A549 (cell line): Measurements from ENCODE around the gene SLC6A18. TPM values are rescaled to one million over a fixed set of nuclear protein-coding genes. Genes with fewer than 3 reads are reported as not detected.

ENCODE experiments used
- ATAC-seq, 2 experiments: fragments of 200-7000 bp in 1 of 2; fragments of >200 bp in 1 of 2; cut with Nextera tagmentation in 1 of 2; cut with Tn5 transposase in 1 of 2; 3 replicates each; pipeline versions ENCODE4 v1.8.0 to v1.9.1; 2018 to 2020; ENCODE audit warnings: mild to moderate bottlenecking in 1 of 2, moderate library complexity in 1 of 2
- CTCF ChIA-PET: fragments of 300-600 bp; sonication (Branson Sonifier 250); formaldehyde crosslinking; extraction: SDS; loops from one replicate; lab custom pipeline; 2021; ENCODE audit warnings: antibody characterized with exemption, inconsistent platforms; lab: Yijun Ruan, JAX
- POLR2A ChIA-PET: fragments of 350-600 bp; formaldehyde crosslinking; extraction: SDS; loops from one replicate; lab custom pipeline; 2021; ENCODE audit warnings: antibody characterized with exemption, inconsistent platforms; lab: Yijun Ruan, JAX
- DNase-seq, 2 experiments: peaks; one replicate each; pipeline versions ENCODE4 v3.0.0 to v3.0.0-alpha.2; 2011 to 2016; ENCODE audit warnings: low read depth in 1 of 2, low spot score in 1 of 2
- FAIRE-seq: peaks from 2 replicates; lab custom pipeline; 2011; peaks lifted over from hg19 to GRCh38; lab: Jason Lieb, UNC
- H3K27ac ChIP-seq, 2 experiments: fragments of >200 bp; sonication (Bioruptor Twin); formaldehyde crosslinking; 3 replicates each; pipeline ENCODE4 v1.5.1; 2016 to 2017
- H3K4me1 ChIP-seq: fragments of >200 bp; sonication (Bioruptor Twin); formaldehyde crosslinking; 3 replicates; pipeline ENCODE4 v1.6.1; 2016
- H3K4me2 ChIP-seq: fragments of >200 bp; sonication (Bioruptor Twin); formaldehyde crosslinking; 3 replicates; pipeline ENCODE4 v1.6.1; 2016
- H3K4me3 ChIP-seq: fragments of >200 bp; sonication (Bioruptor Twin); formaldehyde crosslinking; 3 replicates; pipeline ENCODE4 v1.5.1; 2016
- H3K9me3 ChIP-seq: fragments of >200 bp; sonication (Bioruptor Twin); formaldehyde crosslinking; 3 replicates; pipeline ENCODE4 v1.6.1; 2016
- CBX8 ChIP-seq: fragments of 200-600 bp; sonication (generic); IDR thresholded peaks from 2 replicates; pipeline ENCODE4 v1.6.1; 2016
- CHD2 ChIP-seq: fragments of 150-350 bp; IDR thresholded peaks from 2 replicates; pipeline ENCODE4 v1.6.1; 2014; ENCODE audit warnings: low read length; ENCODE audit not compliant: partially characterized antibody
- CHD4 ChIP-seq: fragments of 200-600 bp; sonication (generic); IDR thresholded peaks from 2 replicates; pipeline ENCODE4 v1.6.1; 2016; ENCODE audit warnings: antibody characterized with exemption, mild to moderate bottlenecking, borderline replicate concordance
- EP300 ChIP-seq, 2 experiments: fragments of >200 bp; sonication (Bioruptor Twin); formaldehyde crosslinking; IDR thresholded peaks; 2 replicates in 1 of 2; 3 replicates in 1 of 2; pipeline ENCODE4 v1.6.1; 2016 to 2017
- FOSL2 ChIP-seq, 2 experiments: fragments of 450-650 bp in 1 of 2; fragments of >200 bp in 1 of 2; sonication (Bioruptor Twin) in 1 of 2; formaldehyde crosslinking; IDR thresholded peaks; 2 replicates each; pipeline versions ENCODE4 v1.5.0 to v1.6.1; 2016 to 2020; ENCODE audit warnings: mild to moderate bottlenecking in 1 of 2, moderate library complexity in 1 of 2
- GATA3 ChIP-seq: IDR thresholded peaks from 2 replicates; pipeline ENCODE4 v1.6.1; 2012; ENCODE audit warnings: borderline replicate concordance
- HEYL ChIP-seq: fragments of 250-450 bp; sonication (Bioruptor Pico); IDR thresholded peaks from 2 replicates; pipeline ENCODE4 v1.8.0; 2021; ENCODE audit warnings: mild to moderate bottlenecking, moderate library complexity
- HOXB13 ChIP-seq: fragments of 250-450 bp; sonication (Bioruptor Pico); IDR thresholded peaks from 2 replicates; pipeline ENCODE4 v1.5.0; 2020; ENCODE audit warnings: low read depth, mild to moderate bottlenecking, moderate library complexity
- KDM5A ChIP-seq: fragments of 200-600 bp; sonication (generic); IDR thresholded peaks from 2 replicates; pipeline ENCODE4 v1.6.1; 2016; ENCODE audit warnings: antibody characterized with exemption, mild to moderate bottlenecking
- POLR2A ChIP-seq: IDR thresholded peaks from 2 replicates; pipeline ENCODE4 v1.6.1; 2012; ENCODE audit warnings: mild to moderate bottlenecking, low read length
- POLR2AphosphoS2 ChIP-seq: conservative IDR thresholded peaks from 2 replicates; pipeline ENCODE4 v1.6.1; 2012; ENCODE audit warnings: low read length, improper control_type of control experiment, inconsistent platforms
- RAD21 ChIP-seq, 2 experiments: fragments of >200 bp in 1 of 2; sonication (Bioruptor Twin) in 1 of 2; formaldehyde crosslinking in 1 of 2; IDR thresholded peaks in 1 of 2; conservative IDR thresholded peaks in 1 of 2; 2 replicates in 1 of 2; 3 replicates in 1 of 2; pipeline ENCODE4 v1.6.1; 2012 to 2018; ENCODE audit warnings: inconsistent platforms in 1 of 2
- SMC3 ChIP-seq: fragments of >200 bp; sonication (Bioruptor Twin); formaldehyde crosslinking; IDR thresholded peaks from 3 replicates; pipeline ENCODE4 v1.6.1; 2018; ENCODE audit warnings: inconsistent platforms
- TFCP2L1 ChIP-seq: fragments of 250-450 bp; sonication (Bioruptor Pico); IDR thresholded peaks from 2 replicates; pipeline ENCODE4 v1.5.0; 2021; ENCODE audit warnings: mild to moderate bottlenecking
- ZSCAN20 ChIP-seq: fragments of 250-450 bp; sonication (Bioruptor Pico); IDR thresholded peaks from 2 replicates; pipeline ENCODE4 v1.8.0; 2022; ENCODE audit warnings: mild to moderate bottlenecking, moderate library complexity
- WGBS: methylation state at CpG from one replicate; pipeline ENCODE4 v1.1.6; 2017; ENCODE audit errors: missing lambda C conversion rate; 5-methylcytosine and 5-hydroxymethylcytosine counted together
- polyA plus RNA-seq, 4 experiments: library from polyadenylated mRNA; depleted of rRNA in 3 of 4; stranded (reverse); fragments of >200 nt; fragmentation: RNase III in 1 of 4; extraction: RNeasy Plus Mini Kit Qiagen cat#74134 plus additional on column Dnase treatment in 1 of 4; gene quantifications; 2 replicates in 3 of 4; 3 replicates in 1 of 4; pipeline ENCODE4 v1.2.3, GENCODE V29; 2011 to 2017
- TF ChIP-seq, protein P1 (sequence below): IDR thresholded peaks from 2 replicates; pipeline ENCODE4 v1.6.1; 2012; ENCODE audit warnings: low read depth, borderline replicate concordance
- TF ChIP-seq, protein P2 (sequence below): fragments of >200 bp; sonication (Bioruptor Twin); formaldehyde crosslinking; IDR thresholded peaks from 3 replicates; pipeline ENCODE4 v1.6.1; 2016
- TF ChIP-seq, protein P3 (sequence below): IDR thresholded peaks from 2 replicates; pipeline ENCODE4 v1.6.1; 2012
- TF ChIP-seq, protein P4 (sequence below): fragments of >200 bp; sonication (Bioruptor Twin); formaldehyde crosslinking; IDR thresholded peaks from 3 replicates; pipeline ENCODE4 v1.5.1; 2016

SLC6A18 gene
- polyA plus RNA-seq, 2 of the 4 experiments (the other 2 are of a cell fraction), result not detected

DNA sequence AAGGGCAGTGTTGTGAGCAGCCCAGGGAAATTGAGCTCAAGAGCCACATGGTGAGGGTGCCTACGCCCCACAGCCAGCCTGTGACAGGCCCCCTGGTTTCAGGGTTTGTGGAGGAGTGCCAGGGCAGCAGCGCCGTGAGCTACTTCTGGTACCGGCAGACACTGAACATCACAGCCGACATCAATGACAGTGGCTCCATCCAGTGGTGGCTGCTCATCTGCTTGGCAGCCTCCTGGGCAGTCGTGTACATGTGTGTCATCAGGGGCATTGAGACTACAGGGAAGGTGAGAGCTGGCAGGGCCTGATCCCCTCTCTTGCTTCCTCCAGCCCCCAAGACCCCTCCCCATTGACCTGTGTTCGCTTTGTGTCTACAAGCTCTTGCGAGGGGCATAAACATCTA lies 10.2 kb downstream of the SLC6A18 start:
- 30% methylated on average over 7 of the region's 8 CpGs for WGBS
- no peak for FAIRE-seq

DNA sequence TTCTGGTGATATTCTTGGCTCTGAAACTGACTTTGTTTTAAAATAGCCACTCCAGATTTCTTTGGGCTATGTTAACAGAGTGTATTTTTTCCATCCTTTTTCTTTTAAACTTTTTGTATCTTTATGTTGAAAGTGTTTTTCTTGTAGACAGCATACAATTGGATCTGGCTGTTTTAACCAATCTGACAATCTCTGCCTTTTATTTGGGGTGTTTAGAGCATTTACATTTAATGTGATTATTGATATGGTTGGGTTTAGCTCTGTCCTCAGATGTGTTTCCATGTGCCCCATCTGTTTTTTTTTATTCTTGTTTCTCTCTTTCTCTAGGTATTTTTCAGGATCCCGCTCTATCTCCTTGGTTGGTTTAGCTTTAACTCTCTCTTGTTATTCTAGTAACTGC lies 10.7 kb downstream of the SLC6A18 start:
- H3K4me1 ChIP-seq, result no peaks in the 10 kb centered on the region
- no peak for DNase-seq
- H3K4me2 ChIP-seq, result no peak overlapping the region
- no peak for FAIRE-seq
- TF ChIP-seq CBX8 (no peak), TFCP2L1 (CRISPR knock-in tag) (no peak), GATA3 (no peak), POLR2A (no peak), KDM5A (no peak), CHD4 (no peak), HEYL (CRISPR knock-in tag) (no peak), HOXB13 (CRISPR knock-in tag) (no peak), SMC3 (no peak), POLR2AphosphoS2 (no peak), ZSCAN20 (CRISPR knock-in tag) (no peak), FOSL2 (IDR thresholded peaks at IDR 0.05) (no peak), FOSL2 (CRISPR knock-in tag; IDR thresholded peaks at IDR 0.05) (no peak)
- TF ChIP-seq, protein P1, sequence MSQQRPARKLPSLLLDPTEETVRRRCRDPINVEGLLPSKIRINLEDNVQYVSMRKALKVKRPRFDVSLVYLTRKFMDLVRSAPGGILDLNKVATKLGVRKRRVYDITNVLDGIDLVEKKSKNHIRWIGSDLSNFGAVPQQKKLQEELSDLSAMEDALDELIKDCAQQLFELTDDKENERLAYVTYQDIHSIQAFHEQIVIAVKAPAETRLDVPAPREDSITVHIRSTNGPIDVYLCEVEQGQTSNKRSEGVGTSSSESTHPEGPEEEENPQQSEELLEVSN, result no peak
- TF ChIP-seq, protein P2, sequence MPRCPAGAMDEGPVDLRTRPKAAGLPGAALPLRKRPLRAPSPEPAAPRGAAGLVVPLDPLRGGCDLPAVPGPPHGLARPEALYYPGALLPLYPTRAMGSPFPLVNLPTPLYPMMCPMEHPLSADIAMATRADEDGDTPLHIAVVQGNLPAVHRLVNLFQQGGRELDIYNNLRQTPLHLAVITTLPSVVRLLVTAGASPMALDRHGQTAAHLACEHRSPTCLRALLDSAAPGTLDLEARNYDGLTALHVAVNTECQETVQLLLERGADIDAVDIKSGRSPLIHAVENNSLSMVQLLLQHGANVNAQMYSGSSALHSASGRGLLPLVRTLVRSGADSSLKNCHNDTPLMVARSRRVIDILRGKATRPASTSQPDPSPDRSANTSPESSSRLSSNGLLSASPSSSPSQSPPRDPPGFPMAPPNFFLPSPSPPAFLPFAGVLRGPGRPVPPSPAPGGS, result no peak
- TF ChIP-seq, protein P3, sequence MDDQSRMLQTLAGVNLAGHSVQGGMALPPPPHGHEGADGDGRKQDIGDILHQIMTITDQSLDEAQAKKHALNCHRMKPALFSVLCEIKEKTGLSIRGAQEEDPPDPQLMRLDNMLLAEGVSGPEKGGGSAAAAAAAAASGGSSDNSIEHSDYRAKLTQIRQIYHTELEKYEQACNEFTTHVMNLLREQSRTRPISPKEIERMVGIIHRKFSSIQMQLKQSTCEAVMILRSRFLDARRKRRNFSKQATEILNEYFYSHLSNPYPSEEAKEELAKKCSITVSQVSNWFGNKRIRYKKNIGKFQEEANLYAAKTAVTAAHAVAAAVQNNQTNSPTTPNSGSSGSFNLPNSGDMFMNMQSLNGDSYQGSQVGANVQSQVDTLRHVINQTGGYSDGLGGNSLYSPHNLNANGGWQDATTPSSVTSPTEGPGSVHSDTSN, result no peak
- CTCF ChIA-PET, result interaction anchor here (0.7 to 1.6 kb wide), 5 partner anchors 16 to 409 kb away, joined by 3 to 6 read pairs (median 3); no protein-coding TSS in a partner anchor
- no peak overlapping the region for H3K27ac ChIP-seq
- H3K9me3 ChIP-seq, result peaks cover 16% of the 10 kb centered on the region; the same call in 2 of the 3 replicates
- POLR2A ChIA-PET, result no interaction called here
- no peak overlapping the region for H3K4me3 ChIP-seq
- 85% methylated on average over 1 of the region's 1 CpG for WGBS
- ATAC-seq, result no peak

More for the DNA sequence above, 10.2 kb downstream of the SLC6A18 start:
- ATAC-seq (peak in 1 of 2 experiments; percentile 55; a peak in 3 of 6 replicates), DNase-seq (peak in 1 of 2 experiments; percentile 30)
- ChIA-PET POLR2A (no interaction called here), CTCF (interaction anchor here (0.6 to 1.6 kb wide), 7 partner anchors 14 to 410 kb away, joined by 3 to 6 read pairs (median 3); no protein-coding TSS in a partner anchor)
- H3K4me1 ChIP-seq, result no peaks in the 10 kb centered on the region
- H3K4me3 ChIP-seq, result no peak overlapping the region
- H3K4me2 ChIP-seq, result no peak overlapping the region
- no peak overlapping the region for H3K27ac ChIP-seq
- H3K9me3 ChIP-seq, result peaks cover 16% of the 10 kb centered on the region; the same call in 2 of the 3 replicates
- peak in 1 of 2 experiments; percentile 11; a peak in 1 of 5 replicates for TF ChIP-seq RAD21 (conservative IDR thresholded peaks at IDR 0.05 in 1 of 2, IDR thresholded peaks at IDR 0.05 in 1 of 2)
- TF ChIP-seq EP300 (IDR thresholded peaks at IDR 0.05), result no peak
- TF ChIP-seq CHD2, result no peak
- TF ChIP-seq FOSL2 (IDR thresholded peaks at IDR 0.05), result no peak
- TF ChIP-seq FOSL2 (CRISPR knock-in tag; IDR thresholded peaks at IDR 0.05), result no peak
- TF ChIP-seq, protein P4, sequence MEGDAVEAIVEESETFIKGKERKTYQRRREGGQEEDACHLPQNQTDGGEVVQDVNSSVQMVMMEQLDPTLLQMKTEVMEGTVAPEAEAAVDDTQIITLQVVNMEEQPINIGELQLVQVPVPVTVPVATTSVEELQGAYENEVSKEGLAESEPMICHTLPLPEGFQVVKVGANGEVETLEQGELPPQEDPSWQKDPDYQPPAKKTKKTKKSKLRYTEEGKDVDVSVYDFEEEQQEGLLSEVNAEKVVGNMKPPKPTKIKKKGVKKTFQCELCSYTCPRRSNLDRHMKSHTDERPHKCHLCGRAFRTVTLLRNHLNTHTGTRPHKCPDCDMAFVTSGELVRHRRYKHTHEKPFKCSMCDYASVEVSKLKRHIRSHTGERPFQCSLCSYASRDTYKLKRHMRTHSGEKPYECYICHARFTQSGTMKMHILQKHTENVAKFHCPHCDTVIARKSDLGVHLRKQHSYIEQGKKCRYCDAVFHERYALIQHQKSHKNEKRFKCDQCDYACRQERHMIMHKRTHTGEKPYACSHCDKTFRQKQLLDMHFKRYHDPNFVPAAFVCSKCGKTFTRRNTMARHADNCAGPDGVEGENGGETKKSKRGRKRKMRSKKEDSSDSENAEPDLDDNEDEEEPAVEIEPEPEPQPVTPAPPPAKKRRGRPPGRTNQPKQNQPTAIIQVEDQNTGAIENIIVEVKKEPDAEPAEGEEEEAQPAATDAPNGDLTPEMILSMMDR, result no peak
